CD4-positive, alpha-beta T cell (primary cell): ENCODE data around the gene PPP1CC. TPM values are rescaled to one million over a fixed set of nuclear protein-coding genes. Genes with fewer than 3 reads are reported as not detected.

Experiments
- ATAC-seq: fragments of 200-7000 bp; cut with Tn5 transposase; one replicate; pipeline ENCODE4 v1.10.0; 2022; ENCODE audit warnings: mild to moderate bottlenecking; ENCODE audit not compliant: poor library complexity
- CTCF ChIA-PET: fragments of 350-600 bp; sonication (Branson Sonifier 250); formaldehyde crosslinking; loops from one replicate; lab custom pipeline; 2021; ENCODE audit warnings: antibody characterized with exemption, inconsistent platforms; lab: Charles Lee
- POLR2A ChIA-PET: fragments of 350-600 bp; sonication (Branson Sonifier 250); formaldehyde crosslinking; loops from one replicate; lab custom pipeline; 2021; ENCODE audit warnings: antibody characterized with exemption, inconsistent platforms; lab: Charles Lee
- DNase-seq, 14 experiments: peaks; one replicate each; pipeline ENCODE4 v3.0.0-alpha.2; 2013 to 2020; ENCODE audit warnings: mixed read lengths in 2 of 14
- H3K27ac ChIP-seq, 2 donors: one replicate each; pipeline versions ENCODE4 v1.5.1 to v1.7.0; 2013; ENCODE audit warnings: low read length in 2 of 2, low read depth in 1 of 2, mild to moderate bottlenecking in 1 of 2
- H3K27me3 ChIP-seq, 2 experiments: 1 replicate in 1 of 2; 2 replicates in 1 of 2; pipeline versions ENCODE4 v1.6.1 to v1.7.0; 2013; ENCODE audit warnings: low read length in 2 of 2, control low read depth in 1 of 2, mild to moderate bottlenecking in 1 of 2, moderate library complexity in 1 of 2; ENCODE audit not compliant: insufficient read depth in 2 of 2, control insufficient read depth in 1 of 2
- H3K36me3 ChIP-seq: one replicate; pipeline ENCODE4 v1.6.1; 2013; ENCODE audit warnings: low read length, control low read depth; ENCODE audit not compliant: insufficient read depth
- H3K4me1 ChIP-seq: one replicate; pipeline ENCODE4 v1.6.1; 2013; ENCODE audit warnings: low read length, control low read depth; ENCODE audit not compliant: insufficient read depth
- H3K4me3 ChIP-seq: one replicate; pipeline ENCODE4 v1.5.1; 2013; ENCODE audit warnings: mild to moderate bottlenecking, low read length, moderate library complexity
- H3K9me3 ChIP-seq, 2 experiments: 1 replicate in 1 of 2; 2 replicates in 1 of 2; pipeline versions ENCODE4 v1.6.1 to v1.7.0; 2013; ENCODE audit warnings: low read length in 2 of 2, mild to moderate bottlenecking in 2 of 2, control low read depth in 1 of 2, moderate library complexity in 1 of 2; ENCODE audit not compliant: control insufficient read depth in 1 of 2, insufficient read depth in 1 of 2
- H3K27ac Mint-ChIP-seq: one replicate; pipeline ENCODE4 v1.8.0; 2020; ENCODE audit warnings: mixed read lengths
- H3K27me3 Mint-ChIP-seq: one replicate; pipeline ENCODE4 v1.8.0; 2021; ENCODE audit warnings: mixed read lengths
- H3K36me3 Mint-ChIP-seq: one replicate; pipeline ENCODE4 v1.8.0; 2021; ENCODE audit warnings: low read depth, mixed read lengths
- H3K4me1 Mint-ChIP-seq: one replicate; pipeline ENCODE4 v1.8.0; 2021; ENCODE audit warnings: low read depth, mixed read lengths
- H3K4me3 Mint-ChIP-seq: one replicate; pipeline ENCODE4 v1.8.0; 2020; ENCODE audit warnings: mild to moderate bottlenecking, mixed read lengths
- H3K9me3 Mint-ChIP-seq: one replicate; pipeline ENCODE4 v1.8.0; 2020; ENCODE audit warnings: mixed read lengths
- CTCF ChIP-seq: fragments of 200-600 bp; IDR thresholded peaks from one replicate; pipeline ENCODE4 v1.8.0; 2022; ENCODE audit warnings: antibody characterized with exemption, mild to moderate bottlenecking
- intact Hi-C, 2 experiments: fragments of 100-400 bp; cut with DNase I in 1 of 2; cut with micrococcal nuclease in 1 of 2; formaldehyde crosslinking; loops; one replicate each; pipeline versions ENCODE4 v1.15.1 to v1.9.0; 2023 to 2025; cut with DNase I, micrococcal nuclease
- total RNA-seq, 174 experiments: library from RNA in 2 of 174; stranded (reverse) in 2 of 174; gene quantifications; one replicate each; pipeline ENCODE4 v1.2.3 and lab custom pipeline; 2021 to 2026

Gene PPP1CC
- total RNA-seq, 2 experiments from 2014 or later, result 146 to 150 TPM

- DNase-seq, result no peak
- no peak for ATAC-seq
- H3K4me3 Mint-ChIP-seq, result no peak overlapping the region
- no peaks in the 10 kb centered on the region for H3K36me3 ChIP-seq
- peaks cover 5% of the 10 kb centered on the region for H3K4me1 Mint-ChIP-seq
- H3K4me1 ChIP-seq, result no peaks in the 10 kb centered on the region
- ChIA-PET CTCF (no interaction called here), POLR2A (interaction anchor here (0.7 kb wide), 2 partner anchors 19 to 1691 kb away, joined by 3 read pairs; no protein-coding TSS in a partner anchor)
- no peaks in the 10 kb centered on the region for H3K9me3 Mint-ChIP-seq
- no peak overlapping the region for H3K4me3 ChIP-seq
- H3K9me3 ChIP-seq, result no peaks in the 10 kb centered on the region
- intact Hi-C loops, result loop anchor here in 1 of 2 experiments (10.0 kb wide), 1 partner anchor 126 kb away; no protein-coding TSS in a partner anchor
- no peak overlapping the region for H3K27ac Mint-ChIP-seq
- no peaks in the 10 kb centered on the region for H3K36me3 Mint-ChIP-seq
- H3K27ac ChIP-seq, result no peak overlapping the region
- H3K27me3 Mint-ChIP-seq, result no peaks in the 10 kb centered on the region
- no peaks in the 10 kb centered on the region for H3K27me3 ChIP-seq
- TF ChIP-seq CTCF, result no peak
Measured at GRCh38 chr12:110708917-110709316, 33.8 kb downstream of the PPP1CC start.

GRCh38 chr12:110705309-110705708 is 37.4 kb downstream of the PPP1CC start:
- no peaks in the 10 kb centered on the region for H3K9me3 Mint-ChIP-seq
- no peak overlapping the region for H3K27ac ChIP-seq
- CTCF ChIA-PET, result interaction anchor here (1.0 to 1.3 kb wide), 4 partner anchors 26 to 255 kb away, joined by 3 to 4 read pairs (median 3); partner anchors contain the start of gene ARPC3
- ATAC-seq (no peak), DNase-seq (no peak)
- no peaks in the 10 kb centered on the region for H3K4me1 ChIP-seq
- H3K4me3 Mint-ChIP-seq, result no peak overlapping the region
- no peaks in the 10 kb centered on the region for H3K36me3 ChIP-seq
- no peak for TF ChIP-seq CTCF
- H3K9me3 ChIP-seq, result no peaks in the 10 kb centered on the region
- no peaks in the 10 kb centered on the region for H3K36me3 Mint-ChIP-seq
- no peak overlapping the region for H3K4me3 ChIP-seq
- no peak overlapping the region for H3K27ac Mint-ChIP-seq
- no peaks in the 10 kb centered on the region for H3K27me3 Mint-ChIP-seq
- POLR2A ChIA-PET, result interaction anchor here (0.8 to 2.2 kb wide), 4 partner anchors 11 to 237 kb away, joined by 3 to 8 read pairs (median 4); partner anchors contain the start of genes FAM216A and GPN3
- intact Hi-C loops, result loop anchor here in 1 of 2 experiments (10.0 kb wide), 1 partner anchor 129 kb away; no protein-coding TSS in a partner anchor
- peaks cover 5% of the 10 kb centered on the region for H3K4me1 Mint-ChIP-seq
- no peaks in the 10 kb centered on the region for H3K27me3 ChIP-seq

- CTCF ChIA-PET, result interaction anchor here (1.0 to 1.3 kb wide), 4 partner anchors 26 to 254 kb away, joined by 3 to 4 read pairs (median 3); partner anchors contain the start of gene ARPC3
- no peak overlapping the region for H3K4me3 ChIP-seq
- intact Hi-C loops, result loop anchor here (5.0 to 10.0 kb wide), 2 partner anchors 123 to 130 kb away; no protein-coding TSS in a partner anchor
Measured at GRCh38 chr12:110704750-110705149, 37.9 kb downstream of the PPP1CC start.

More at GRCh38 chr12:110704750-110705149, 37.9 kb downstream of the PPP1CC start:
- no peaks in the 10 kb centered on the region for H3K36me3 ChIP-seq
- peak; percentile 62 for ATAC-seq
- no peaks in the 10 kb centered on the region for H3K27me3 ChIP-seq
- peak in 3 of 14 experiments; percentile 24 to 49 (median 44) for DNase-seq
- POLR2A ChIA-PET, result interaction anchor here (0.5 to 2.2 kb wide), 5 partner anchors 15 to 255 kb away, joined by 3 to 8 read pairs (median 4); partner anchors contain the start of genes ARPC3, FAM216A and GPN3
- Mint-ChIP-seq H3K27me3 (no peaks in the 10 kb centered on the region), H3K9me3 (no peaks in the 10 kb centered on the region), H3K27ac (no peak overlapping the region), H3K36me3 (no peaks in the 10 kb centered on the region), H3K4me1 (peaks cover 5% of the 10 kb centered on the region), H3K4me3 (no peak overlapping the region)
- H3K9me3 ChIP-seq, result no peaks in the 10 kb centered on the region
- TF ChIP-seq CTCF, result no peak
- no peaks in the 10 kb centered on the region for H3K4me1 ChIP-seq
- H3K27ac ChIP-seq, result no peak overlapping the region
